Measurements from ENCODE around the gene MBD6. TPM values are rescaled to one million over a fixed set of nuclear protein-coding genes. Genes with fewer than 3 reads are reported as not detected.

The MBD6 gene
- total RNA-seq, 1 donor from 2014 or later, result 3.6 TPM

DNA sequence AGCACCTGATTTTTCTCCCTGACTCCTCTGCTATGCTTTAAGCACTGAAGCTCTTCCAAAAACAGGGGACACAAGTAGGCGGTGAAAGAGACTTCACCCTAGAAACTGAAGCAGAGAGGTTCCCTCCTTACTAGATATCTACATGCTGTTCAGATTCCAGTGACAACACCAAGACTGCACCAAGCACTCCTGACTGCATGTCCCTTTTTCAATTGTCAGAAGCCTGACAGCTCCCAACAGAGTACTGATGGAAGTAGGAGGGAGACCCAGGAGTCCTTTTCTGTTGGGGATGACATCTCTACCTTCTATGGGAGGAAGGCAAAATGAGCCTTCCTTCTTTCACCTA lies 13.9 kb downstream of the MBD6 start:
- no peak overlapping the region for H3K27ac Mint-ChIP-seq
- Histone ChIP-seq H3K79me2 (ENCODE audit: low read depth) (no peaks in the 10 kb centered on the region), H3K4me2 (no peak overlapping the region), H4K20me1 (ENCODE audit: low read depth) (peaks cover 22% of the 10 kb centered on the region), H2AFZ (replicated peaks) (no peak overlapping the region), H3K4me1 (no peaks in the 10 kb centered on the region), H3K27ac (no peak overlapping the region), H3K9ac (no peak overlapping the region), H3K4me3 (no peak overlapping the region), H3K9me3 (ENCODE audit: low read depth) (no peaks in the 10 kb centered on the region), H3K27me3 (no peaks in the 10 kb centered on the region), H3K36me3 (no peaks in the 10 kb centered on the region), H3F3A (ENCODE audit: low read depth) (peaks cover 3% of the 10 kb centered on the region)
- peaks cover 48% of the 10 kb centered on the region for H3K36me3 Mint-ChIP-seq
- TF ChIP-seq, protein P1, sequence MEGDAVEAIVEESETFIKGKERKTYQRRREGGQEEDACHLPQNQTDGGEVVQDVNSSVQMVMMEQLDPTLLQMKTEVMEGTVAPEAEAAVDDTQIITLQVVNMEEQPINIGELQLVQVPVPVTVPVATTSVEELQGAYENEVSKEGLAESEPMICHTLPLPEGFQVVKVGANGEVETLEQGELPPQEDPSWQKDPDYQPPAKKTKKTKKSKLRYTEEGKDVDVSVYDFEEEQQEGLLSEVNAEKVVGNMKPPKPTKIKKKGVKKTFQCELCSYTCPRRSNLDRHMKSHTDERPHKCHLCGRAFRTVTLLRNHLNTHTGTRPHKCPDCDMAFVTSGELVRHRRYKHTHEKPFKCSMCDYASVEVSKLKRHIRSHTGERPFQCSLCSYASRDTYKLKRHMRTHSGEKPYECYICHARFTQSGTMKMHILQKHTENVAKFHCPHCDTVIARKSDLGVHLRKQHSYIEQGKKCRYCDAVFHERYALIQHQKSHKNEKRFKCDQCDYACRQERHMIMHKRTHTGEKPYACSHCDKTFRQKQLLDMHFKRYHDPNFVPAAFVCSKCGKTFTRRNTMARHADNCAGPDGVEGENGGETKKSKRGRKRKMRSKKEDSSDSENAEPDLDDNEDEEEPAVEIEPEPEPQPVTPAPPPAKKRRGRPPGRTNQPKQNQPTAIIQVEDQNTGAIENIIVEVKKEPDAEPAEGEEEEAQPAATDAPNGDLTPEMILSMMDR (IDR thresholded peaks at IDR 0.05), result no peak
- TF ChIP-seq EZH2phosphoT487 (IDR thresholded peaks at IDR 0.05), result no peak
- TF ChIP-seq EZH2 (IDR thresholded peaks at IDR 0.05), result no peak
- peaks cover 5% of the 10 kb centered on the region for H3K27me3 Mint-ChIP-seq (ENCODE audit: insufficient read depth, low read depth)
- H3K4me1 Mint-ChIP-seq, result peaks cover 6% of the 10 kb centered on the region
- no peak for DNase-seq (ENCODE audit: low spot score)
- no peaks in the 10 kb centered on the region for H3K9me3 Mint-ChIP-seq
- H3K4me3 Mint-ChIP-seq, result no peak overlapping the region

DNA sequence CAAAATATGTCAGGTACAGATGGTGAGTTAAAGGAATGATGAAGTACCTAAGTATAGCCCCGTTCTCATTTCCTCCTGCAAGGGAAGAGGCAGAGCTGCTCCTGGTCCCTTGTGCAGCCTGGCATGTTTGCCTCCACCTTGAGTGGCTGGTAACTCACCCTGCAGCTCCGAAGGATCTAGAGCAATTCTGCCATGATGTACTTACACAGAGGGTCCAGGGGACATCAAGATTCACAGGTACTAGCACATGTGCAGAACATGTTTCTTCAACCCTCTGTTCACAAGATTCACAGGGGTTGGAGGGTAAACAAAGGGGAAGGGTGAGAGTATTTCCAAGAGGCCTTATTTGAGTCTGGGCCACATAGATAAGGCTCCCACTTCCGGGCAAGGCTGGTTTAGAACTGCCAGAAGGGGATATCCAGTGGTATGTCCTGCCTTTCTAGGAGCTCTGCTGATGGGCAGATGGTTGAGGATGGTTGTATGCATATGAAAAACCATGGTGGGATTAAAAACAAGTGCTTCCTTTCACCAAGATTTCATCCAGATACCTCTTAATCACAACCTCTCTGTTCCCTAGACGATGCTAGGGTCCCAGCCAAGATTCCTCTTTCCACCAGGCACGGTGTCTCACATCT lies 16.6 kb downstream of the MBD6 start:
- Histone ChIP-seq H3K4me1 (no peaks in the 10 kb centered on the region), H3K4me3 (no peak overlapping the region), H3K9ac (no peak overlapping the region), H3K27me3 (no peaks in the 10 kb centered on the region), H3K4me2 (no peak overlapping the region), H3K27ac (no peak overlapping the region), H3K36me3 (no peaks in the 10 kb centered on the region), H3K79me2 (ENCODE audit: low read depth) (peaks cover 7% of the 10 kb centered on the region), H4K20me1 (ENCODE audit: low read depth) (peaks cover 28% of the 10 kb centered on the region), H2AFZ (replicated peaks) (no peak overlapping the region), H3F3A (ENCODE audit: low read depth) (no peaks in the 10 kb centered on the region), H3K9me3 (ENCODE audit: low read depth) (no peaks in the 10 kb centered on the region)
- Mint-ChIP-seq H3K36me3 (peaks cover 29% of the 10 kb centered on the region), H3K4me3 (no peak overlapping the region), H3K27me3 (ENCODE audit: insufficient read depth, low read depth) (peaks cover 6% of the 10 kb centered on the region), H3K4me1 (peaks cover 6% of the 10 kb centered on the region), H3K9me3 (no peaks in the 10 kb centered on the region), H3K27ac (no peak overlapping the region)
- TF ChIP-seq, protein P1 (IDR thresholded peaks at IDR 0.05), result no peak
- DNase-seq (ENCODE audit: low spot score), result no peak

DNA sequence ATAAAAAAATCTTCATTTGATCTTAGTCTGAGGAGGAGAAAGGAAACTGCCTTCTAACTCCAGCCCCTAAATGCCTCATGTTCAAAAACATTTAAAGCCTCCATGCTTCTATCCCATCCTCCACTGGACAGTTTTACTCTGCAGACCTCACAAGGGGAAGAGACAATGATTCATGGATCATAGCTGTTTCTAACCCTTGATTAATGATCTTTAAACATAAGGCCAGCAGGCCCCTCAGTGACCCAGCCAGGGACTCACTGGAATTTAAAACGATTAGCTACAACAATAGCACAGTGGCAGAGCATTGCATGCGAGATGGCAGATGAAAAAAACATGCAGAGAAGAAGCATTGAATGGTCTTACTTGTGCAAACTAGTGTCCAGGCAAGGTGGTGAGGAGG lies 18.4 kb downstream of the MBD6 start:
- Mint-ChIP-seq H3K4me3 (no peak overlapping the region), H3K27me3 (ENCODE audit: insufficient read depth, low read depth) (peaks cover 2% of the 10 kb centered on the region), H3K36me3 (peaks cover 21% of the 10 kb centered on the region), H3K27ac (no peak overlapping the region), H3K9me3 (no peaks in the 10 kb centered on the region), H3K4me1 (peaks cover 17% of the 10 kb centered on the region)
- Histone ChIP-seq H2AFZ (replicated peaks) (no peak overlapping the region), H3K9me3 (ENCODE audit: low read depth) (no peaks in the 10 kb centered on the region), H4K20me1 (ENCODE audit: low read depth) (peaks cover 38% of the 10 kb centered on the region), H3K27ac (no peak overlapping the region), H3K4me1 (peaks cover 5% of the 10 kb centered on the region), H3K36me3 (no peaks in the 10 kb centered on the region), H3K79me2 (ENCODE audit: low read depth) (peaks cover 24% of the 10 kb centered on the region), H3K9ac (no peak overlapping the region), H3K27me3 (no peaks in the 10 kb centered on the region), H3K4me3 (no peak overlapping the region), H3K4me2 (no peak overlapping the region), H3F3A (ENCODE audit: low read depth) (no peaks in the 10 kb centered on the region)
- TF ChIP-seq EZH2 (IDR thresholded peaks at IDR 0.05) (no peak), EZH2phosphoT487 (IDR thresholded peaks at IDR 0.05) (no peak)
- TF ChIP-seq, protein P1 (IDR thresholded peaks at IDR 0.05), result no peak
- no peak for DNase-seq (ENCODE audit: low spot score)

Data from neural progenitor cell (in vitro differentiated cells).